ENCODE data around the gene IGFBP2.

DNA sequence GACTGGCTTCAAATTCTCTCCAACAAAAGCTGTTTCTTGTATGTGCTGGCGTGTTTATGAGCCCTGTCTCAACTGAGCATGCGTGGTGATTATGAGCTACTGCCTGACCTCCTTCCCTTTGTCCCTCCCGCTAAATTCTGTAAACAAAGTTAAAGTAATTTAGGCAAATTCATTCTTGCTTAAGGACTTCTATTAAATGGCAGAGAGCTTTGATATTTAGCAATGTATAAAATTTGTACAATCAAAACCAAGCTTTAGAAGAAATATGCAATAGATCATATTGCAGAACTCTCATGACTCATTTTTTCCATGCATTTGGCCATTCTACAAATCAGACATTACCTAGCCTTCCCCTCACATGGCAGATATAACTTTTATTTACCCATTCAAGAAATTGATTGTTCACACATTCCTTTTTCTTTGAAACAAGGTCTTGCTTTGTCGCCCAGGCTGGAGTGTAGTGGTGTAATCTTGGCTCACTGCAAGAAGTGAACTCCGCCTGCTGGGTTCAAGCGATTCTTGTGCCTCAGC is 18.2 kb downstream of the IGFBP2 start:
- TF ChIP-seq NFIC (IDR thresholded peaks at IDR 0.05; ENCODE audit: low read length): no peak
- no peak for TF ChIP-seq ZNF629 (CRISPR knock-in tag; conservative IDR thresholded peaks at IDR 0.05)
- TF ChIP-seq ZNF570 (CRISPR knock-in tag; IDR thresholded peaks at IDR 0.05; ENCODE audit: borderline replicate concordance): no peak
- TF ChIP-seq GATAD2A (CRISPR knock-in tag; IDR thresholded peaks at IDR 0.05): no peak
- no peak for TF ChIP-seq SIN3A (IDR thresholded peaks at IDR 0.05; ENCODE audit: borderline replicate concordance, low read depth, low read length)
- TF ChIP-seq, protein P1, sequence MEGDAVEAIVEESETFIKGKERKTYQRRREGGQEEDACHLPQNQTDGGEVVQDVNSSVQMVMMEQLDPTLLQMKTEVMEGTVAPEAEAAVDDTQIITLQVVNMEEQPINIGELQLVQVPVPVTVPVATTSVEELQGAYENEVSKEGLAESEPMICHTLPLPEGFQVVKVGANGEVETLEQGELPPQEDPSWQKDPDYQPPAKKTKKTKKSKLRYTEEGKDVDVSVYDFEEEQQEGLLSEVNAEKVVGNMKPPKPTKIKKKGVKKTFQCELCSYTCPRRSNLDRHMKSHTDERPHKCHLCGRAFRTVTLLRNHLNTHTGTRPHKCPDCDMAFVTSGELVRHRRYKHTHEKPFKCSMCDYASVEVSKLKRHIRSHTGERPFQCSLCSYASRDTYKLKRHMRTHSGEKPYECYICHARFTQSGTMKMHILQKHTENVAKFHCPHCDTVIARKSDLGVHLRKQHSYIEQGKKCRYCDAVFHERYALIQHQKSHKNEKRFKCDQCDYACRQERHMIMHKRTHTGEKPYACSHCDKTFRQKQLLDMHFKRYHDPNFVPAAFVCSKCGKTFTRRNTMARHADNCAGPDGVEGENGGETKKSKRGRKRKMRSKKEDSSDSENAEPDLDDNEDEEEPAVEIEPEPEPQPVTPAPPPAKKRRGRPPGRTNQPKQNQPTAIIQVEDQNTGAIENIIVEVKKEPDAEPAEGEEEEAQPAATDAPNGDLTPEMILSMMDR (CRISPR knock-in tag; IDR thresholded peaks at IDR 0.05): no peak
- no peak for TF ChIP-seq IRF2 (CRISPR knock-in tag; IDR thresholded peaks at IDR 0.05)
- no peak for TF ChIP-seq ZBTB20 (CRISPR knock-in tag; IDR thresholded peaks at IDR 0.05; ENCODE audit: borderline replicate concordance, low read depth)
